ENCODE data around the gene STAC3. TPM values are rescaled to one million over a fixed set of nuclear protein-coding genes. Genes with fewer than 3 reads are reported as not detected.

Gene STAC3
- total and polyA plus RNA-seq, 2 of the 8 experiments (the other 6 are each of a cell fraction or from before 2014, with no cell fraction given): 0.70 to 1.3 TPM

DNA sequence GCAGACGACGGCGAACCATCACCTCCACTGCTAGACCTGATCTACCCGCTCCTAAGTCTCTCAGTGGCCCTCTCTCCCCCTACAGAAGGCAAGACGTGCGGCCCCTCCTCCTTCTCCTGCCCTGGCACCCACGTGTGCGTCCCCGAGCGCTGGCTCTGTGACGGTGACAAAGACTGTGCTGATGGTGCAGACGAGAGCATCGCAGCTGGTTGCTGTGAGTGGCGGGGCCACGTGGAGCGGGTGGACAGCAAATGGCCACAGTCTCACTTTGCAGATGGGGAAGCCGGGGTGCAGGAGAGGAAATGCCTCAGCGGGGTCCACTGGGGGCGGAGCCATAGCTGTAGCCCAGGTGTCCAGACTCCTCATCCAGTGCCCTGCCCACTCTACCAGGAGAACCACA lies 55.8 kb downstream of the STAC3 start (continued):
- TF ChIP-seq KDM1A (IDR thresholded peaks at IDR 0.05; ENCODE audit: borderline replicate concordance, low read length): no peak
- no peak for TF ChIP-seq BRCA1 (IDR thresholded peaks at IDR 0.05; ENCODE audit: low read depth, low read length)
- no peak for TF ChIP-seq CBX8 (IDR thresholded peaks at IDR 0.05; ENCODE audit: borderline replicate concordance, low read depth, low read length)
- no peak for TF ChIP-seq GTF2F1 (IDR thresholded peaks at IDR 0.05; ENCODE audit: borderline replicate concordance, low read depth, low read length)
